ENCODE results near the gene KDM8. TPM values are rescaled to one million over a fixed set of nuclear protein-coding genes. Genes with fewer than 3 reads are reported as not detected.
A peak's percentile ranks its signal among the peaks of the same experiment; 100 is the strongest.
"Not testable (repeated sequence)": the region's sequence is repeated elsewhere in the genome, so short reads cannot be mapped to it uniquely, and the experiment has no call there.

The KDM8 gene
- total and polyA plus RNA-seq, 12 donors: 3.4 to 14.6 (median 8.5) TPM

GRCh38 chr16:27248036-27248435 is 44.7 kb downstream of the KDM8 start:
- 90 to 100% (median 98%) methylated on average over 2 of the region's 2 CpGs for WGBS, 4 donors
- Histone ChIP-seq H3K27me3 (no peaks in the 10 kb centered on the region), H3K4me1 (replicated peaks in 1 of 2) (peaks cover 22 to 41% of the 10 kb centered on the region in 2 donors), H3K4me3 (no peak overlapping the region), H3K9me3 (replicated peaks in 1 of 3) (no peaks in the 10 kb centered on the region), H3K36me3 (replicated peaks in 1 of 2) (no peaks in the 10 kb centered on the region), H3K27ac (no peak overlapping the region)
- TF ChIP-seq CTCF (IDR thresholded peaks at IDR 0.05): no peak
- no peak for TF ChIP-seq POLR2A (IDR thresholded peaks at IDR 0.05)
- DNase-seq: no peak
- intact Hi-C loops (cut with DNase I): no loop called here

GRCh38 chr16:27248886-27249285 is 45.6 kb downstream of the KDM8 start:
- intact Hi-C loops (cut with DNase I); H3K36me3 ChIP-seq (replicated peaks in 1 of 2); H3K27ac ChIP-seq; H3K4me3 ChIP-seq; H3K27me3 ChIP-seq; H3K9me3 ChIP-seq (replicated peaks in 1 of 3): not testable (repeated sequence)
- WGBS, 4 donors: 96 to 100% (median 98%) methylated on average over 4 of the region's 4 CpGs
- DNase-seq: peak in 2 of 7 donors; percentile 5 to 30
- H3K4me1 ChIP-seq (replicated peaks in 1 of 2): peaks cover 23 to 41% of the 10 kb centered on the region in 2 donors

DNA sequence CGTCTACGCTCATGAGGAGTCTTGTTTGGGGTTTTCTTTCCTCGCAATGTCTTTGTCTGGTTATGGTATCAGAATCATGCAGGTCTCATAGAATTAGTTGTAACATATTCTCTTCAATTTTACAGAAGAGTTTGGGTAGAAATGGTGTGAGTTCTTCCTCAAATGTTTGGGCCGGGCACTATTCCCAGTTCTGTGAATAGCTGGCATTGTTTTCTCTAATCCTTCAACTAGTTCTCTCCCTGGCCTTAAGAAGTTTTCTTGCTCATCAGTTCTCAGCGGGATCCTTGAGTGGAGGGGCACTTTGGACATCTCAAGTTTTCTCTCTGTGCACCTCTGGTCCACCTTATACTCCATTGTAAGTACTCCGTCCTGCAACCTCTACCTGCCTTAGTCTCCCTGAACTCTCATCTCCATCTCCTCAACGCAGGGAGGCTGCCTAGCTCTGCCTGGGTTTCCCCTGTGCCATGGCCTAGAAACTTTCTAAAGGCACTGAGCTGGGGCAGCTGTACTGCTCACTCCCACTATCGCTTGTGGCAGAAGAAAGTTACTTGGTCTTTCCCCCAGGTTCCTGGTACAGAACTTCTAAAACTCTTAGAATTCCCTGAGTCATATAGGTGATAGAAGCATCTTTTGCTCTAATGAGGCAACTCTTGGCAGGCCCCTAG is 48.3 kb downstream of the KDM8 start:
- Histone ChIP-seq H3K4me3 (no peak overlapping the region), H3K9me3 (replicated peaks in 1 of 3) (no peaks in the 10 kb centered on the region), H3K27me3 (no peaks in the 10 kb centered on the region), H3K4me1 (replicated peaks in 1 of 2) (peaks cover 17 to 24% of the 10 kb centered on the region in 2 donors), H3K27ac (no peak overlapping the region), H3K36me3 (replicated peaks in 1 of 2) (peaks cover 0 to 17% of the 10 kb centered on the region in 2 donors)
- intact Hi-C loops (cut with DNase I): no loop called here
- peak in 3 of 7 donors; percentile 9 to 28 (median 12) for DNase-seq
- WGBS, 4 donors: 95 to 98% (median 97%) methylated on average over 8 of the region's 8 CpGs
- TF ChIP-seq POLR2A (IDR thresholded peaks at IDR 0.05): no peak
- no peak for TF ChIP-seq CTCF (IDR thresholded peaks at IDR 0.05)

- no peak for TF ChIP-seq CTCF (IDR thresholded peaks at IDR 0.05)
- TF ChIP-seq POLR2A (IDR thresholded peaks at IDR 0.05): no peak
- WGBS, 4 donors: 95 to 100% (median 97%) methylated on average over 6 of the region's 6 CpGs
- no peaks in the 10 kb centered on the region for H3K27me3 ChIP-seq
- H3K36me3 ChIP-seq (replicated peaks in 1 of 2): peaks cover 0 to 22% of the 10 kb centered on the region in 2 donors
- peaks cover 15 to 22% of the 10 kb centered on the region in 2 donors for H3K4me1 ChIP-seq (replicated peaks in 1 of 2)
- no peak overlapping the region for H3K27ac ChIP-seq
- H3K4me3 ChIP-seq: no peak overlapping the region
- H3K9me3 ChIP-seq (replicated peaks in 1 of 3): no peaks in the 10 kb centered on the region
- intact Hi-C loops (cut with DNase I): no loop called here
- DNase-seq: peak in 2 of 7 donors; percentile 2 to 4
These were observed 48.9 kb downstream of the KDM8 start for GRCh38 chr16:27252206-27252585.

- H3K4me1 ChIP-seq (replicated peaks in 1 of 2): peaks cover 19 to 33% of the 10 kb centered on the region in 2 donors
- WGBS, 4 donors: 42 to 79% (median 58%) methylated on average over 5 to 6 of the region's 6 CpGs
- H3K36me3 ChIP-seq (replicated peaks in 1 of 2): peaks cover 0 to 23% of the 10 kb centered on the region in 2 donors
- TF ChIP-seq CTCF (IDR thresholded peaks at IDR 0.05): no peak
- no peak for TF ChIP-seq POLR2A (IDR thresholded peaks at IDR 0.05)
- DNase-seq: peak in 5 of 7 donors; percentile 22 to 59 (median 45)
- peak overlapping the region; percentile 62 to 82 (median 72) for H3K27ac ChIP-seq
- no peaks in the 10 kb centered on the region for H3K9me3 ChIP-seq (replicated peaks in 1 of 3)
- H3K27me3 ChIP-seq: no peaks in the 10 kb centered on the region
- intact Hi-C loops (cut with DNase I): no loop called here
- no peak overlapping the region for H3K4me3 ChIP-seq
These were observed 50.2 kb downstream of the KDM8 start for GRCh38 chr16:27253526-27253930.

Data from adrenal gland (tissue), 12 donors.